SU-DHL-6 (cell line): Measurements from ENCODE around the gene MAGEB4.

Experiments used
- H2AFZ ChIP-seq: fragments of 200-600 bp; sonication (generic); 2 replicates; pipeline ENCODE4 v1.6.1; 2014; ENCODE audit warnings: low read depth, mild to moderate bottlenecking, moderate library complexity, mixed read lengths, antibody characterized with exemption, low read length; ENCODE audit not compliant: severe bottlenecking
- H3F3A ChIP-seq: fragments of 200-600 bp; shearing (Covaris generic); 2 replicates; pipeline ENCODE4 v1.6.0; 2016; ENCODE audit warnings: antibody characterized with exemption, mild to moderate bottlenecking; ENCODE audit not compliant: insufficient read depth
- H3K27ac ChIP-seq: fragments of 200-600 bp; sonication (generic); 2 replicates; pipeline ENCODE4 v1.5.1; 2016; ENCODE audit warnings: low read depth, mild to moderate bottlenecking, low read length, moderate library complexity, mixed read lengths
- H3K27me3 ChIP-seq: fragments of 200-600 bp; sonication (generic), shearing (Covaris generic); 2 replicates; pipeline ENCODE4 v1.6.0; 2014; ENCODE audit warnings: mild to moderate bottlenecking, low read length
- H3K36me3 ChIP-seq: fragments of 200-600 bp; sonication (generic); 2 replicates; pipeline ENCODE4 v1.6.1; 2014; ENCODE audit warnings: mild to moderate bottlenecking, low read length, mixed read lengths
- H3K4me2 ChIP-seq: fragments of 300-600, 200-600 bp; shearing (Covaris generic), sonication (generic); 2 replicates; pipeline ENCODE4 v1.6.0; 2014; ENCODE audit warnings: low read length, low read depth, mild to moderate bottlenecking; ENCODE audit not compliant: poor library complexity, severe bottlenecking
- H3K4me3 ChIP-seq: fragments of 200-600 bp; sonication (generic); 2 replicates; pipeline ENCODE4 v1.5.1; 2014; ENCODE audit warnings: antibody characterized with exemption, low read length, mild to moderate bottlenecking, mixed read lengths; ENCODE audit not compliant: insufficient read depth, poor library complexity, severe bottlenecking
- H3K79me2 ChIP-seq: fragments of 200-600 bp; sonication (generic); 2 replicates; pipeline ENCODE4 v1.6.1; 2014; ENCODE audit warnings: mild to moderate bottlenecking, low read length, moderate library complexity; ENCODE audit not compliant: insufficient read depth
- H3K9ac ChIP-seq: fragments of 200-600 bp; sonication (generic); 2 replicates; pipeline ENCODE4 v1.7.0; 2014; ENCODE audit warnings: mild to moderate bottlenecking, low read length
- H3K9me2 ChIP-seq: fragments of 200-600 bp; sonication (generic); replicated peaks from 2 replicates; pipeline ENCODE4 v1.6.1; 2014; ENCODE audit warnings: low read length; ENCODE audit not compliant: insufficient read depth
- H3K9me3 ChIP-seq: fragments of 200-600 bp; sonication (generic); 2 replicates; pipeline ENCODE4 v1.6.1; 2014; ENCODE audit warnings: low read length, mixed read lengths; ENCODE audit not compliant: insufficient read depth
- H4K20me1 ChIP-seq: fragments of 200-600 bp; sonication (generic); 2 replicates; pipeline ENCODE4 v1.6.1; 2014; ENCODE audit warnings: low read depth, mild to moderate bottlenecking, antibody characterized with exemption, low read length, moderate library complexity, mixed read lengths
- CTCF ChIP-seq: fragments of 200-600 bp; sonication (generic); IDR thresholded peaks from one replicate; pipeline ENCODE4 v1.5.1; 2017; ENCODE audit warnings: antibody characterized with exemption, mild to moderate bottlenecking, low read length, moderate library complexity; ENCODE audit not compliant: insufficient read depth, poor library complexity, severe bottlenecking
- EZH2phosphoT487 ChIP-seq: fragments of 200-600 bp; sonication (generic), shearing (Covaris generic); conservative IDR thresholded peaks from 2 replicates; pipeline ENCODE4 v1.6.1; 2018; ENCODE audit warnings: mild to moderate bottlenecking, antibody characterized with exemption, low read length, moderate library complexity, mixed read lengths

Gene MAGEB4

DNA sequence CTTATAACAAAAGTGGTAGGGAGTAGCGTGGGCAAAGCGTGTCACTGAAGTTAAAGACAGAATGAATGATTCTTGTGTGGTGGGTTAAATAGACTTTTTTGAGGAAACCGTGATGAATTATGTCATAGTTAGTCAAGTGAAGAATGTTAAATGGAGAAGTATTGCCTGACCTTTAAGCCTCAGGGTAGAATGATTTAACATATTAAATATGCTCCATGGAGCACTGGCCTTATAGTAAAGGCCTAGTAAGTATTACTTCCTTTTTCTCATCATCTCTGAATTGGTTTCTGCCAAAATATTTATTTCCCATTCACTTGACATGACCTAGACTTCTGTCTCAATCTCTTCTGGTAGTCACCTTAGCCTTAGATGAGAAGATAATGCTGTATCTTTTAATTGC lies 28.8 kb downstream of the MAGEB4 start:
- Histone ChIP-seq H3K79me2 (no peaks in the 10 kb centered on the region), H3K9ac (no peak overlapping the region), H3K27me3 (no peaks in the 10 kb centered on the region), H4K20me1 (no peaks in the 10 kb centered on the region), H3K4me3 (no peak overlapping the region), H3K36me3 (no peaks in the 10 kb centered on the region), H3F3A (no peaks in the 10 kb centered on the region), H3K9me2 (no peaks in the 10 kb centered on the region), H2AFZ (no peak overlapping the region), H3K4me2 (no peak overlapping the region), H3K9me3 (no peaks in the 10 kb centered on the region), H3K27ac (no peak overlapping the region)
- no peak for TF ChIP-seq CTCF
- no peak for TF ChIP-seq EZH2phosphoT487

DNA sequence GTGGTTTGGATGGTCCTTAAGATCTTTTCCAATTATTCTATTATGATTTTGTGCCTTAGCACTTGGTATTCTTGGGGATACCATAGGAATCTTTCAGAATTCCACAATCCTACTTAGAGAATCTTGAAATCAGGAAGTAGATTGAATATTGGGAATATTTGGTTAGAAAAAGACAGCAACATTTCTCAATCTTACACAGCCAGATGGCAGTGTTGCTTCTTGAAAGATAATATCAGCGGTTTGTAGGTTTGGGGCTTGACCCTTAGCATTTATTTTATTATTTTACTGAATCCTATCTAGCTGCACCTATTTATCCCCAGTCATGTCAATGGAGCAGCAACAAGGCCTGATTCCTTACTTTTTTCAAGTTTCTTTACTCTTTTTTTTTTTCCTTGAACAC lies 33.7 kb downstream of the MAGEB4 start:
- no peak overlapping the region for H3K4me2 ChIP-seq
- no peak overlapping the region for H3K27ac ChIP-seq
- no peak overlapping the region for H3K4me3 ChIP-seq
- no peak for TF ChIP-seq CTCF
- TF ChIP-seq EZH2phosphoT487: no peak
- H3K9ac ChIP-seq: no peak overlapping the region
- H2AFZ ChIP-seq: no peak overlapping the region
- no peaks in the 10 kb centered on the region for H3K36me3 ChIP-seq
- H3K9me2 ChIP-seq: no peaks in the 10 kb centered on the region
- H4K20me1 ChIP-seq: no peaks in the 10 kb centered on the region
- no peaks in the 10 kb centered on the region for H3F3A ChIP-seq
- no peaks in the 10 kb centered on the region for H3K27me3 ChIP-seq
- no peaks in the 10 kb centered on the region for H3K79me2 ChIP-seq
- H3K9me3 ChIP-seq: no peaks in the 10 kb centered on the region

DNA sequence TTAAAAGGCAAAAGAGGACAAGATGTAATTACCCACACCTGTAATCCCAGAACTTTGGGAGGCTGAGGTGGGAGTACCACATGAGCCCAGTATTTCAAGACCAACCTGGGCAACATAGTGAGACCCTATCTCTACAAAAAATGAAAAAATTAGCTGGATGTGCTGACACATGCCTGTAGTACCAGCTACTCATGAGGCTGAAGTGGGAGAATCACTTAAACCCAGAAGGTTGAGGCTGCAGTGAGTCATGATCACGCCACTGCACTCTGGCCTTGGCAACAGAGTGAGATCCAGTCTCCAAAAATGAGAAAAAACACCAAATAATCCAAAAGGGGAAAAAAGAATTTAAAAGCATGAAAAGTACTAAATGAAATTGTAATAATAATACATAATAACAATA lies 36.6 kb downstream of the MAGEB4 start:
- H3K4me3 ChIP-seq: no peak overlapping the region
- H3K79me2 ChIP-seq: no peaks in the 10 kb centered on the region
- no peaks in the 10 kb centered on the region for H3K27me3 ChIP-seq
- no peak overlapping the region for H3K4me2 ChIP-seq
- H2AFZ ChIP-seq: no peak overlapping the region
- no peak overlapping the region for H3K9ac ChIP-seq
- TF ChIP-seq EZH2phosphoT487 (no peak), CTCF (no peak)
- no peaks in the 10 kb centered on the region for H3K9me2 ChIP-seq
- no peak overlapping the region for H3K27ac ChIP-seq
- H3K9me3 ChIP-seq: no peaks in the 10 kb centered on the region
- no peaks in the 10 kb centered on the region for H4K20me1 ChIP-seq
- no peaks in the 10 kb centered on the region for H3F3A ChIP-seq
- no peaks in the 10 kb centered on the region for H3K36me3 ChIP-seq

DNA sequence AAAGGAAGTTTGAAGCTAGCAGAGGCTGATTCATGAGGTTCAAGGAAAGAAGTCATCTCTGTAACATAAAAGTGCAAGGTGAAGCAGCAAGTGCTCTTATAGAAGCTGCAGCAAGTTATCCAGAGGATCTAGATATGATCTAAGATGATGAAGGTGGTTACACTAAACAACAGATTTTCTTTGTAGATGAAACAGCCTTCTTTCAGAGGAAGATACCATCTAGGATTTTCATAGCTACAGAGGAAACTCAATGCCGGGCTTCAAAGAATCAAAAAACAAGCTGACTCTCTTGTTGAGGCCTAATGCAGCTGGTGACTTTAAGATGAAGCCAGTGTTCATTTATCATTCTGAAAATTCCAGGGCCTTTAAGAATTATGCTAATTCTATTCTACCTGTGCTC lies 38.6 kb downstream of the MAGEB4 start:
- Histone ChIP-seq H3K36me3 (no peaks in the 10 kb centered on the region), H3K4me2 (no peak overlapping the region), H4K20me1 (no peaks in the 10 kb centered on the region), H3K27ac (no peak overlapping the region), H2AFZ (no peak overlapping the region), H3K27me3 (no peaks in the 10 kb centered on the region), H3F3A (no peaks in the 10 kb centered on the region), H3K79me2 (no peaks in the 10 kb centered on the region), H3K4me3 (no peak overlapping the region), H3K9me2 (no peaks in the 10 kb centered on the region), H3K9me3 (no peaks in the 10 kb centered on the region), H3K9ac (no peak overlapping the region)
- TF ChIP-seq CTCF (no peak), EZH2phosphoT487 (no peak)
